ENCODE data around the gene CTDSPL2. TPM values are rescaled to one million over a fixed set of nuclear protein-coding genes. Genes with fewer than 3 reads are reported as not detected.

The CTDSPL2 gene
- total RNA-seq, 1 experiment from 2014 or later, result 98.0 TPM

DNA sequence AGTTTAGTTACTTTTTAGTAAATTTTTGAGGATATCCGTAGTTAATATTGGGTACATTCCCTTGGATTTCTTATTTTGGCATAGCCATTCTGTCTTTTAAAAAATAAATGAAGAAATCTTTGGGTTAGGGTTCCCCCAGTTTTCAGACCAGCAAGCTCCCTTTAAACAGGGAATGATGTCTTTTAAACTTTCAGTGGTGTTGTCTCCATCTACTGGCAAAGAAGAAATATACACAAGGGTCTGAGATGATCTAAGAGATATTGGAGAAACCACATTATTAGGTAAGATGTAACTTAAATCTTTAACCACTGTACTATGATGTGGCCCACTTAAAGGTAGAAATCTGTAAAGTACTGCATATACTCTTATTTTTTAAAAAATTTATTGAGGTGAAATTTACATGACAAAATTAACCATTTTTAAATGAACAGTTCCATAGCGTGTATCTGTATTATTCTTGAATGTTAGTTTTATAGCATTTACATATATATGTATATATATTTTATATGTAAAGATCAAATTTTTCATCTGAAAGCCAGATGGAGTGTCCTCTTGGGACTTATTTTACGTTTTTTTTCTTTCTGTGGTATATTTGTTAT, 74.4 kb downstream of the CTDSPL2 start:
- Histone ChIP-seq H3K27ac (ENCODE audit: low read length) (no peak overlapping the region), H3K27me3 (ENCODE audit: low read length) (no peaks in the 10 kb centered on the region), H3K4me3 (ENCODE audit: low read length) (no peak overlapping the region), H3K36me3 (ENCODE audit: low read depth, low read length) (peaks cover 31% of the 10 kb centered on the region), H4K20me1 (ENCODE audit: low read length) (no peaks in the 10 kb centered on the region), H3K9ac (ENCODE audit: low read length) (no peak overlapping the region), H3F3A (ENCODE audit: low read length, unreplicated experiment) (no peaks in the 10 kb centered on the region), H3K9me3 (ENCODE audit: low read length) (no peaks in the 10 kb centered on the region), H3K4me2 (ENCODE audit: low read length) (no peak overlapping the region), H3K4me1 (ENCODE audit: insufficient read depth, low read length) (no peaks in the 10 kb centered on the region), H2AFZ (ENCODE audit: low read length) (no peak overlapping the region), H3K9me2 (replicated peaks; ENCODE audit: low read length) (no peaks in the 10 kb centered on the region), H3K79me2 (ENCODE audit: low read length) (no peaks in the 10 kb centered on the region)
- TF ChIP-seq, protein P1, sequence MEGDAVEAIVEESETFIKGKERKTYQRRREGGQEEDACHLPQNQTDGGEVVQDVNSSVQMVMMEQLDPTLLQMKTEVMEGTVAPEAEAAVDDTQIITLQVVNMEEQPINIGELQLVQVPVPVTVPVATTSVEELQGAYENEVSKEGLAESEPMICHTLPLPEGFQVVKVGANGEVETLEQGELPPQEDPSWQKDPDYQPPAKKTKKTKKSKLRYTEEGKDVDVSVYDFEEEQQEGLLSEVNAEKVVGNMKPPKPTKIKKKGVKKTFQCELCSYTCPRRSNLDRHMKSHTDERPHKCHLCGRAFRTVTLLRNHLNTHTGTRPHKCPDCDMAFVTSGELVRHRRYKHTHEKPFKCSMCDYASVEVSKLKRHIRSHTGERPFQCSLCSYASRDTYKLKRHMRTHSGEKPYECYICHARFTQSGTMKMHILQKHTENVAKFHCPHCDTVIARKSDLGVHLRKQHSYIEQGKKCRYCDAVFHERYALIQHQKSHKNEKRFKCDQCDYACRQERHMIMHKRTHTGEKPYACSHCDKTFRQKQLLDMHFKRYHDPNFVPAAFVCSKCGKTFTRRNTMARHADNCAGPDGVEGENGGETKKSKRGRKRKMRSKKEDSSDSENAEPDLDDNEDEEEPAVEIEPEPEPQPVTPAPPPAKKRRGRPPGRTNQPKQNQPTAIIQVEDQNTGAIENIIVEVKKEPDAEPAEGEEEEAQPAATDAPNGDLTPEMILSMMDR (conservative IDR thresholded peaks at IDR 0.05; ENCODE audit: low read depth, low read length), result peak; percentile 78
- TF ChIP-seq EZH2phosphoT487 (IDR thresholded peaks at IDR 0.05; ENCODE audit: borderline replicate concordance, low read length), result no peak
- peak; percentile 70 for ATAC-seq
- ChIA-PET POLR2A (ENCODE audit: unreplicated experiment) (interaction anchor here (0.6 kb wide), 2 partner anchors 11 to 206 kb away, joined by 3 read pairs; no protein-coding TSS in a partner anchor), CTCF (interaction anchor here (0.6 to 1.4 kb wide), 9 partner anchors 12 to 310 kb away, joined by 3 to 36 read pairs (median 5); partner anchors contain the start of genes CTDSPL2 and GOLM2)
- DNase-seq, result peak; percentile 48
- BruUV-seq (replicated peaks), result no TSS peak
- intact Hi-C loops (cut with micrococcal nuclease), result loop anchor here (2.0 to 10.0 kb wide), 5 partner anchors 75 to 629 kb away; partner anchors contain the start of genes CTDSPL2 and GOLM2

DNA sequence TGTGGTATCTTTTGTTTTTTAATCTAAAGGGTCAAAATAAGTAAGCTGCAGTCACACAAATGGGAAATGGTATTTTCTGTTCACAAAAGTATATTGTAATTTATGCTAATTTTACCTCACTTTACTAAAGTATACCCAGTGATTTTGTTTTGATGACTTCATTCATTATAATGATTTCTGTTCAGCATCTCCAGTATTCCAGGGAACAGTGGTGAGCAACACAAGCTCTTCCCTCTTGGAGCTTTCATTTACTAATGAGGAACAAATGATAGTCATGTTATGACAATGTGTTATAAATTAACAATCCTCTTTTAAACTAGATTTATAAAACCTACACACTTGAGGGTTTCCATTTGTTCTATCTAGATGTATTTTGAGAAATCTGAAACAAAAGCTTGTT, 89.0 kb downstream of the CTDSPL2 start:
- intact Hi-C loops (cut with micrococcal nuclease), result no loop called here
- ChIA-PET POLR2A (ENCODE audit: unreplicated experiment) (no interaction called here), CTCF (interaction anchor here (0.7 kb wide), 1 partner anchor 648 kb away, joined by 14 read pairs; no protein-coding TSS in a partner anchor)
- DNase-seq, result no peak
- H3K79me2 ChIP-seq (ENCODE audit: low read length), result no peaks in the 10 kb centered on the region
- no peak overlapping the region for H2AFZ ChIP-seq (ENCODE audit: low read length)
- H4K20me1 ChIP-seq (ENCODE audit: low read length), result no peaks in the 10 kb centered on the region
- H3K9me3 ChIP-seq (ENCODE audit: low read length), result no peaks in the 10 kb centered on the region
- no peak overlapping the region for H3K27ac ChIP-seq (ENCODE audit: low read length)
- TF ChIP-seq, protein P1 (conservative IDR thresholded peaks at IDR 0.05; ENCODE audit: low read depth, low read length), result no peak
- H3F3A ChIP-seq (ENCODE audit: low read length, unreplicated experiment), result no peaks in the 10 kb centered on the region
- no peaks in the 10 kb centered on the region for H3K9me2 ChIP-seq (replicated peaks; ENCODE audit: low read length)
- H3K4me3 ChIP-seq (ENCODE audit: low read length), result no peak overlapping the region
- H3K4me1 ChIP-seq (ENCODE audit: insufficient read depth, low read length), result no peaks in the 10 kb centered on the region
- H3K9ac ChIP-seq (ENCODE audit: low read length), result no peak overlapping the region
- no peak for ATAC-seq
- H3K4me2 ChIP-seq (ENCODE audit: low read length), result no peak overlapping the region
- H3K36me3 ChIP-seq (ENCODE audit: low read depth, low read length), result peaks cover 20% of the 10 kb centered on the region; the same call in 1 of the 2 replicates
- BruUV-seq (replicated peaks), result no TSS peak
- H3K27me3 ChIP-seq (ENCODE audit: low read length), result no peaks in the 10 kb centered on the region

DNA sequence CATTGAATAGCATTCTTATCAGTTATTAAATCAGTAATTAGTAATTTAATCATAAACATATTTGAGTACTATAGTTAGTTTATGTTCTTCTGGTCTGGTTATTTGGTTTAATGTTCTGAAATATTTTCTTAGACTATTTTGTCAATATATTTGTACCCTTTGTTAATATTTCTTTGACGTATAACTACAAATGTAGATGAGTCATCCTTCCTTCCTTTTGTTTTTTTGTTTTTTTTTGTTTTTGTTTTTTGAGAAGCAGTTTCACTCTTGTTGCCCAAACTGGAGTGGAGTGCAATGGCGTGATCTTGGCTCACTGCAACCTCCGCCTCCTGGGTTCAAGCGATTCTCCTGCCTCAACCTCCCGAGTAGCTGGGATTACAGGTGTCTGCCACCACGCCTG, 92.1 kb downstream of the CTDSPL2 start:
- BruUV-seq (replicated peaks), result no TSS peak
- H3K9me2 ChIP-seq (replicated peaks; ENCODE audit: low read length), result no peaks in the 10 kb centered on the region
- H3K27ac ChIP-seq (ENCODE audit: low read length), result no peak overlapping the region
- H3K36me3 ChIP-seq (ENCODE audit: low read depth, low read length), result peaks cover 28% of the 10 kb centered on the region
- H4K20me1 ChIP-seq (ENCODE audit: low read length), result no peaks in the 10 kb centered on the region
- intact Hi-C loops (cut with micrococcal nuclease), result no loop called here
- H3K79me2 ChIP-seq (ENCODE audit: low read length), result no peaks in the 10 kb centered on the region
- H3K4me3 ChIP-seq (ENCODE audit: low read length), result no peak overlapping the region
- no peak overlapping the region for H3K9ac ChIP-seq (ENCODE audit: low read length)
- no peaks in the 10 kb centered on the region for H3K9me3 ChIP-seq (ENCODE audit: low read length)
- no peak overlapping the region for H2AFZ ChIP-seq (ENCODE audit: low read length)
- POLR2A ChIA-PET (ENCODE audit: unreplicated experiment), result no interaction called here
- TF ChIP-seq EZH2phosphoT487 (IDR thresholded peaks at IDR 0.05; ENCODE audit: borderline replicate concordance, low read length) (no peak), EZH2 (IDR thresholded peaks at IDR 0.05; ENCODE audit: low read length, unreplicated experiment) (no peak)
- no peaks in the 10 kb centered on the region for H3K27me3 ChIP-seq (ENCODE audit: low read length)
- no peak overlapping the region for H3K4me2 ChIP-seq (ENCODE audit: low read length)
- no peaks in the 10 kb centered on the region for H3K4me1 ChIP-seq (ENCODE audit: insufficient read depth, low read length)
- ATAC-seq, result no peak
- CTCF ChIA-PET, result no interaction called here
- H3F3A ChIP-seq (ENCODE audit: low read length, unreplicated experiment), result no peaks in the 10 kb centered on the region
- DNase-seq, result no peak
